Measurements from ENCODE around the gene CD1C. TPM values are rescaled to one million over a fixed set of nuclear protein-coding genes. Genes with fewer than 3 reads are reported as not detected.
"Not testable (repeated sequence)": the region's sequence is repeated elsewhere in the genome, so short reads cannot be mapped to it uniquely, and the experiment has no call there.

CD1C gene
- total and polyA plus RNA-seq, 7 donors = 0.99 to 9.9 (median 1.2) TPM; not detected in 2

- H3K4me3 ChIP-seq = no peak within 1 kb of the TSS
- H3K9me3 ChIP-seq = no peaks in the 10 kb centered on the region
- intact Hi-C loops (cut with DNase I) = no loop called here
- no peak for TF ChIP-seq EP300 (IDR thresholded peaks at IDR 0.05)
- no peak for TF ChIP-seq CTCF (IDR thresholded peaks at IDR 0.05)
- no peak for TF ChIP-seq POLR2A (IDR thresholded peaks at IDR 0.05)
- no peak for TF ChIP-seq POLR2AphosphoS5 (IDR thresholded peaks at IDR 0.05)
- H3K4me1 ChIP-seq = no peaks in the 10 kb centered on the region
- 86 to 87% methylated on average over 2 of the region's 2 CpGs for WGBS, 2 donors
- no peaks in the 10 kb centered on the region for H3K36me3 ChIP-seq
- H3K27me3 ChIP-seq = no peaks in the 10 kb centered on the region
- no peak for DNase-seq
- H3K27ac ChIP-seq = no peak within 1 kb of the TSS
These were observed 41.9 kb downstream of the CD1C start, which contains the start of gene CD1B for GRCh38 chr1:158331481-158332150. CD1B (minus strand) TSS chr1:158331531; CDS start chr1:158331423, 108 bp downstream.

GRCh38 chr1:158333405-158334155 is 43.9 kb downstream of the CD1C start:
- Histone ChIP-seq H3K9me3 (no peaks in the 10 kb centered on the region), H3K27me3 (no peaks in the 10 kb centered on the region), H3K4me1 (no peaks in the 10 kb centered on the region), H3K36me3 (no peaks in the 10 kb centered on the region), H3K27ac (no peak overlapping the region), H3K4me3 (no peak overlapping the region)
- DNase-seq = no peak
- WGBS, 2 donors = 54 to 65% methylated on average over 8 of the region's 8 CpGs
- intact Hi-C loops (cut with DNase I) = no loop called here
- TF ChIP-seq CTCF (IDR thresholded peaks at IDR 0.05) (no peak), EP300 (IDR thresholded peaks at IDR 0.05) (no peak), POLR2AphosphoS5 (IDR thresholded peaks at IDR 0.05) (no peak), POLR2A (IDR thresholded peaks at IDR 0.05) (no peak)

GRCh38 chr1:158334526-158335212 is 44.9 kb downstream of the CD1C start:
- H3K4me1 ChIP-seq = no peaks in the 10 kb centered on the region
- no peak overlapping the region for H3K27ac ChIP-seq
- H3K4me3 ChIP-seq = no peak overlapping the region
- H3K36me3 ChIP-seq = no peaks in the 10 kb centered on the region
- 42 to 49% methylated on average over 2 of the region's 2 CpGs for WGBS, 2 donors
- H3K9me3 ChIP-seq = no peaks in the 10 kb centered on the region
- TF ChIP-seq EP300 (IDR thresholded peaks at IDR 0.05) (no peak), CTCF (IDR thresholded peaks at IDR 0.05) (no peak), POLR2AphosphoS5 (IDR thresholded peaks at IDR 0.05) (no peak), POLR2A (IDR thresholded peaks at IDR 0.05) (no peak)
- no peak for DNase-seq
- intact Hi-C loops (cut with DNase I) = no loop called here
- no peaks in the 10 kb centered on the region for H3K27me3 ChIP-seq

GRCh38 chr1:158335213-158335532 is 45.5 kb downstream of the CD1C start:
- no peaks in the 10 kb centered on the region for H3K36me3 ChIP-seq
- H3K4me3 ChIP-seq = no peak overlapping the region
- no peak overlapping the region for H3K27ac ChIP-seq
- H3K4me1 ChIP-seq = no peaks in the 10 kb centered on the region
- TF ChIP-seq EP300 (IDR thresholded peaks at IDR 0.05) (no peak), CTCF (IDR thresholded peaks at IDR 0.05) (no peak), POLR2A (IDR thresholded peaks at IDR 0.05) (no peak), POLR2AphosphoS5 (IDR thresholded peaks at IDR 0.05) (no peak)
- no peak for DNase-seq
- H3K27me3 ChIP-seq = no peaks in the 10 kb centered on the region
- no peaks in the 10 kb centered on the region for H3K9me3 ChIP-seq
- intact Hi-C loops (cut with DNase I) = no loop called here

- H3K36me3 ChIP-seq; DNase-seq; H3K27me3 ChIP-seq; H3K9me3 ChIP-seq; H3K27ac ChIP-seq; H3K4me1 ChIP-seq; intact Hi-C loops (cut with DNase I); H3K4me3 ChIP-seq: not testable (repeated sequence)
- 45 to 65% methylated on average over 7 of the region's 7 CpGs for WGBS, 2 donors
These were observed 46.7 kb downstream of the CD1C start for GRCh38 chr1:158336413-158336812.
